BE2C (cell line): ENCODE measurements around the gene HS6ST3.
A peak's percentile ranks its signal among the peaks of the same experiment; 100 is the strongest.
"Not testable (repeated sequence)": the region's sequence is repeated elsewhere in the genome, so short reads cannot be mapped to it uniquely, and the experiment has no call there.

ENCODE experiments used
- DNase-seq: peaks from one replicate; pipeline ENCODE4 v3.0.0-alpha.2; 2020
- H3K27me3 ChIP-seq: fragments of 250-450 bp; sonication (Bioruptor Pico); 2 replicates; pipeline ENCODE4 v1.5.1; 2020; ENCODE audit warnings: mild to moderate bottlenecking
- H3K36me3 ChIP-seq: fragments of 250-450 bp; sonication (Bioruptor Pico); 2 replicates; pipeline ENCODE4 v1.5.1; 2020; ENCODE audit warnings: mild to moderate bottlenecking
- H3K4me1 ChIP-seq: fragments of 250-450 bp; sonication (Bioruptor Pico); 2 replicates; pipeline ENCODE4 v1.5.1; 2020
- H3K4me3 ChIP-seq: 2 replicates; pipeline ENCODE4 v1.5.1; 2011; ENCODE audit warnings: low read depth, low read length
- H3K9me3 ChIP-seq: fragments of 250-450 bp; sonication (Bioruptor Pico); 2 replicates; pipeline ENCODE4 v1.5.1; 2020
- CTCF ChIP-seq: IDR thresholded peaks from 2 replicates; pipeline ENCODE4 v1.5.1; 2012; ENCODE audit warnings: mild to moderate bottlenecking, low read depth, low read length

HS6ST3 gene

DNA sequence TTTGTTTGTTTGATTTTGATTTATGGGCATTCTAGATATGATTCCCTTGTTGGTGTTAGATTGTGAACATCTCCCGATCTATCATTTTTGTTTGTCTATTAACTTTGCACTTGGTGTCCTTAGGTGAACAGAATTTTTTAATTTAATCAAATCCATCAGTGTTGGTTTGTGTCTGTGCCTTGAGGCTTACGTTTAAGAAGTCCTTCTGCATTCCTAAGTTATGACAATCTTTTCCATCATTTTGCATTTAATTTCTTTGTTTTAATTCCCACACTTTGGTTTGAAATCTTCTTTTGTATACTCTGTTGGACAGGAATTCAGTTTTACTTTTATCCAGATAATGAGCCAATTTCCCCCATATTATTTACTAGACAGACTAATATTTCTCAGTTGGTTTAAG lies 421.7 kb downstream of the HS6ST3 start:
- H3K4me3 ChIP-seq, result no peak overlapping the region
- TF ChIP-seq CTCF, result no peak
- H3K36me3 ChIP-seq, result no peaks in the 10 kb centered on the region
- no peak for DNase-seq
- no peaks in the 10 kb centered on the region for H3K4me1 ChIP-seq
- H3K27me3 ChIP-seq, result no peaks in the 10 kb centered on the region
- H3K9me3 ChIP-seq, result no peaks in the 10 kb centered on the region

DNA sequence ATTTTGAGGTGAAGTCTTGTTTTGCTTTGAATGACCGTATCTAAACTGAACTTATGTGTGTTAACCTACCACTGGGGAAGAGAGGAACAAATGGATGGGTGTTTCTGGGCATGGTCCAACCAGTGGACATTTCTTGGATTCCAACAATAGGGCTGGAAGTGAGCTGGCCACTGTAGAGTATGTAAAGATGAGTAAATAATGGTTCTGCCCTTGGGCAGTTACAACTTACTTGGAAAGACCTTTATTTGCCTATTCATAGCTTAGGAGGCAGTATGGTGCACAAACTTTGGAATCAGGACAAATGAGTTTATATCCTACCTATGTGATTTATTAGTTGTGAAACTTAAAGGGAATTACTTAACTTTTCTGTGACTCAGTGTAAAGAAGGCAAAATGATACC lies 429.5 kb downstream of the HS6ST3 start:
- H3K4me3 ChIP-seq, result no peak overlapping the region
- no peak for DNase-seq
- TF ChIP-seq CTCF, result no peak
- no peaks in the 10 kb centered on the region for H3K9me3 ChIP-seq
- H3K27me3 ChIP-seq, result no peaks in the 10 kb centered on the region
- H3K36me3 ChIP-seq, result no peaks in the 10 kb centered on the region
- peaks cover 15% of the 10 kb centered on the region for H3K4me1 ChIP-seq

DNA sequence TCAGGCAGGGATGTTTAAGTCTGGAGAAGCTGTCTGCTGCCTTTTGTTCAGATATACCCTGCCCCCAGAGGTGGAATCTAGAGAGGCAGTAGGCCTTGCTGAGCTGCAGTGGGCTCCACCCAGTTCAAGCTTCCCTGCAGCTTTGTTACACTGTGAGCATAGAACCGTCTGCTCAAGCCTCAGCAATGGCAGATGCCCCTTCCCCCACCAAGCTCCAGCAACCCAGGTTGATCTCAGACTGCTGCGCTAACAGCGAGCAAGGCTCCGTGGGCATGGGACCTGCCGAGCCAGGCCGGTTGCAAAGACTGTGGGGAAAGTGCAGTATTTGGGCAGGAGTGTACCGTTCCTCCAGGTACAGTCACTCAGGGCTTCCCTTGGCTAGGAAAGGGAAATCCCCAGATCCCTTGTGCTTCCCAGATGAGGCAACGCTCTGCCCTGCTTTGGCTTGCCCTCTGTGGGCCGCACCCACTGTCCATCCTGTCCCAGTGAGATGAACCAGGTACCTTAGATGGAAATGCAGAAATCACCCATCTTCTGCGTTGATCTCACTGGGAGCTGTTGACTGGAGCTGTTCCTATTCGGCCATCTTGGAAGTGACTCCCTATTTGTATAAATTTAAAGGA lies 434.6 kb downstream of the HS6ST3 start:
- H3K27me3 ChIP-seq, H3K36me3 ChIP-seq, DNase-seq: not testable (repeated sequence)

DNA sequence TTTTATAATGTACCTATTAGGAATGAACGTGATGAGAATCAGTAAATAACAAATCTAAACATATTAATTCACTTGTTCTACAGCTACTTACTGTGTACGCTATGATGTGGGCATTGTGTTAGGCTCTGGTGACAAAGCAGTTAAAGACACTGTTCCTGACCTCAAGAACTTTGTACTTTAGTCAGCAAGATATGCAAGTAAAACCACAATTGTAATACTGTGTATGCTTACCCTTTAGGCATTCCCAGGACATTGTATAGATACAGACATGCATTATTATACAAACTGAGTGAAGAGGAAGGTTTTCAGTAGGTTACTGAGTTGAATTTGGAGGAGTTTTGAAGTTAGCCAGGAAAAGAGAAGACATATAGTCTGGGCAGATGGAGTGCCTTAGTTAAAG lies 435.8 kb downstream of the HS6ST3 start:
- Histone ChIP-seq H3K9me3 (no peaks in the 10 kb centered on the region), H3K36me3 (no peaks in the 10 kb centered on the region), H3K4me3 (no peak overlapping the region), H3K4me1 (no peaks in the 10 kb centered on the region), H3K27me3 (no peaks in the 10 kb centered on the region)
- DNase-seq, result no peak
- TF ChIP-seq CTCF, result no peak

More for the DNA sequence above, 434.6 kb downstream of the HS6ST3 start:
- H3K9me3 ChIP-seq, H3K4me1 ChIP-seq, H3K4me3 ChIP-seq: not testable (repeated sequence)

DNA sequence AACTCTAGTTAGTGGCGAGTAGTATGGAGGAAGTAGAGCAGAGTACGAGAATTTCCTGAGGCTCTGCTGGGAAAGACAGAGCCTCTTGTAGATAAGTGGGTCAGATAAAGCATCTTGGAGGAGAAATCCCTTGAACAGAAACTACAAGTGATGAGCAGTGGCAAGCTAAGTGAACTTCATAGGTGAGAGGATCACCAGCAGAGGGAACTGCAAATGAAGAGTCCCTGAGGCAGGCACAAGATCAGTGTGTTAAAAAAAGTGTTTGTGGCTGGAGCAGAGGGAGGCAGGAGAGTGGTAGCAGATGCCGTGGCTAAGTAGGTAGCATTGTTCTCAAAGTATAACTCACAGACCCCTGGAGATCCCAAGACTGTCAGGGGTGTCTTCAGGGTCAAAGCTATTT lies 437.6 kb downstream of the HS6ST3 start:
- no peak for TF ChIP-seq CTCF
- no peak for DNase-seq
- peaks cover 8% of the 10 kb centered on the region for H3K4me1 ChIP-seq
- no peaks in the 10 kb centered on the region for H3K36me3 ChIP-seq
- no peaks in the 10 kb centered on the region for H3K9me3 ChIP-seq
- no peaks in the 10 kb centered on the region for H3K27me3 ChIP-seq
- H3K4me3 ChIP-seq, result no peak overlapping the region

- peak; percentile 18 for DNase-seq
- H3K4me1 ChIP-seq, result peaks cover 17% of the 10 kb centered on the region
- no peaks in the 10 kb centered on the region for H3K9me3 ChIP-seq
These were observed 442.9 kb downstream of the HS6ST3 start for GRCh38 chr13:96532804-96533203.

More at GRCh38 chr13:96532804-96533203, 442.9 kb downstream of the HS6ST3 start:
- no peak for TF ChIP-seq CTCF
- Histone ChIP-seq H3K4me3 (peak overlapping the region; percentile 35), H3K36me3 (no peaks in the 10 kb centered on the region), H3K27me3 (no peaks in the 10 kb centered on the region)
